C4-2B (cell line): Measurements from ENCODE around the gene FABP7.

Experiments
- CTCF ChIP-seq: fragments of 450-650 bp; conservative IDR thresholded peaks from 2 replicates; pipeline ENCODE4 v1.5.1; 2017; ENCODE audit warnings: mild to moderate bottlenecking
- ZFX ChIP-seq: fragments of 450-650 bp; IDR thresholded peaks from 2 replicates; pipeline ENCODE4 v1.6.1; 2017

DNA sequence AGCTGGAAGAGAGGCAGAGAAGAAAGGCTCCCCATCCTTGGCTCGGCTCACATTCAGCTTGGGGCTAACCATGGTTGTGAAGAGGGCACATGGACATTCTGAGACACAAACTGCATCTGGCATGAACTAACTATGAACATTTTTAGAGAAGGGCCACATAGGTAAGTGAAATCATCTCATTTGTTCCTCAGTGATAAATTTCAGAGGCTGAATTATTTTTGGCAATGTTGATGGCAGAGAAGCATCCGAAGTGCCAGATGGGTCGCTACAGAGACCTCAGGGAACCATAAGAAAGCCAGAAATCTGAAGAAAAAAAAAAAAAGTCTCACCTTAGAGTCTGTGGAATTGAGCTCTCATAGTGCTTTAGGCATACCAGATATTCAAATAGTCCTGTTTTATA, 49.2 kb upstream of the FABP7 start:
- TF ChIP-seq CTCF (no peak), ZFX (no peak)
